WTC11 (cell line): ENCODE data around the gene TM7SF3. TPM values are rescaled to one million over a fixed set of nuclear protein-coding genes. Genes with fewer than 3 reads are reported as not detected.

ENCODE experiments used
- ATAC-seq: fragments of 200-7000 bp; cut with Tn5 transposase; 2 replicates; pipeline ENCODE4 v1.10.0; 2021; ENCODE audit warnings: mild to moderate bottlenecking, moderate library complexity
- CTCF ChIA-PET: fragments of 300-600 bp; sonication (Branson Sonifier 250); formaldehyde crosslinking; loops from one replicate; lab custom pipeline; 2021; ENCODE audit warnings: antibody characterized with exemption; lab: Charles Lee
- POLR2A ChIA-PET: fragments of 350-600 bp; sonication (Branson Sonifier 250); formaldehyde crosslinking; loops from one replicate; lab custom pipeline; 2021; ENCODE audit warnings: antibody characterized with exemption; lab: Charles Lee
- DNase-seq: peaks from one replicate; pipeline ENCODE4 v3.0.0; 2021; ENCODE audit warnings: low spot score
- H3K27ac Mint-ChIP-seq: 2 replicates; pipeline ENCODE4 v1.8.0; 2021; ENCODE audit warnings: mixed read lengths
- H3K27me3 Mint-ChIP-seq: 2 replicates; pipeline ENCODE4 v1.8.0; 2021; ENCODE audit warnings: low read depth, mild to moderate bottlenecking, moderate library complexity, mixed read lengths
- H3K36me3 Mint-ChIP-seq: 2 replicates; pipeline ENCODE4 v1.8.0; 2021; ENCODE audit warnings: mixed read lengths
- H3K4me1 Mint-ChIP-seq: 2 replicates; pipeline ENCODE4 v1.8.0; 2022; ENCODE audit warnings: mixed read lengths
- H3K4me3 Mint-ChIP-seq: 2 replicates; pipeline ENCODE4 v1.8.0; 2021; ENCODE audit warnings: mild to moderate bottlenecking, moderate library complexity, mixed read lengths
- H3K9me3 Mint-ChIP-seq: 2 replicates; pipeline ENCODE4 v1.8.0; 2021; ENCODE audit warnings: mixed read lengths
- AR ChIP-seq: fragments of 250-450 bp; sonication (Bioruptor Pico); IDR thresholded peaks from 2 replicates; pipeline ENCODE4 v1.9.0; 2021; ENCODE audit warnings: mild to moderate bottlenecking
- ATF1 ChIP-seq: sonication (generic); formaldehyde crosslinking; IDR thresholded peaks from 2 replicates; pipeline ENCODE4 v1.8.1; 2023; ENCODE audit warnings: mild to moderate bottlenecking, moderate library complexity, missing genetic modification reagents
- CDX4 ChIP-seq: fragments of 250-450 bp; sonication (Bioruptor Pico); IDR thresholded peaks from 2 replicates; pipeline ENCODE4 v1.9.0; 2021; ENCODE audit warnings: moderate library complexity, mild to moderate bottlenecking, inconsistent platforms, borderline replicate concordance
- CREM ChIP-seq: sonication (generic); formaldehyde crosslinking; IDR thresholded peaks from 2 replicates; pipeline ENCODE4 v1.8.1; 2022; ENCODE audit warnings: mild to moderate bottlenecking, missing genetic modification reagents, moderate library complexity
- CTCF ChIP-seq: fragments of 200-600 bp; IDR thresholded peaks from 2 replicates; pipeline ENCODE4 v1.8.0; 2022; ENCODE audit warnings: antibody characterized with exemption
- E2F5 ChIP-seq: sonication (generic); formaldehyde crosslinking; IDR thresholded peaks from 2 replicates; pipeline ENCODE4 v1.8.1; 2022; ENCODE audit warnings: mild to moderate bottlenecking, moderate library complexity, missing genetic modification reagents
- ETV6 ChIP-seq: sonication (generic); formaldehyde crosslinking; IDR thresholded peaks from 2 replicates; pipeline ENCODE4 v1.8.1; 2022; ENCODE audit warnings: mild to moderate bottlenecking, missing genetic modification reagents
- FOXK1 ChIP-seq: sonication (generic); formaldehyde crosslinking; IDR thresholded peaks from 2 replicates; pipeline ENCODE4 v1.8.0; 2022; ENCODE audit warnings: mild to moderate bottlenecking, moderate library complexity, missing genetic modification reagents
- GRHL2 ChIP-seq: fragments of 250-450 bp; sonication (Bioruptor Pico); IDR thresholded peaks from 2 replicates; pipeline ENCODE4 v1.8.0; 2022; ENCODE audit warnings: mild to moderate bottlenecking, moderate library complexity; ENCODE audit not compliant: insufficient replicate concordance, severe bottlenecking
- HMGXB4 ChIP-seq: sonication (generic); formaldehyde crosslinking; IDR thresholded peaks from 2 replicates; pipeline ENCODE4 v1.8.1; 2023; ENCODE audit warnings: mild to moderate bottlenecking, moderate library complexity, missing genetic modification reagents
- IRF2 ChIP-seq: sonication (generic); formaldehyde crosslinking; IDR thresholded peaks from 2 replicates; pipeline ENCODE4 v1.8.0; 2022; ENCODE audit warnings: low read depth, missing genetic modification reagents, borderline replicate concordance
- JUN ChIP-seq: sonication (generic); formaldehyde crosslinking; IDR thresholded peaks from 2 replicates; pipeline ENCODE4 v1.8.0; 2023; ENCODE audit warnings: mild to moderate bottlenecking, missing genetic modification reagents
- KAT7 ChIP-seq: sonication (generic); formaldehyde crosslinking; IDR thresholded peaks from 2 replicates; pipeline ENCODE4 v1.8.1; 2023; ENCODE audit warnings: missing genetic modification reagents, mild to moderate bottlenecking, borderline replicate concordance
- MAX ChIP-seq: sonication (generic); formaldehyde crosslinking; IDR thresholded peaks from 2 replicates; pipeline ENCODE4 v1.8.0; 2022; ENCODE audit warnings: mild to moderate bottlenecking, missing genetic modification reagents
- NR3C1 ChIP-seq: sonication (generic); formaldehyde crosslinking; conservative IDR thresholded peaks from 2 replicates; pipeline ENCODE4 v1.8.1; 2023; ENCODE audit warnings: low read depth, mild to moderate bottlenecking, missing genetic modification reagents
- SMAD3 ChIP-seq: sonication (generic); formaldehyde crosslinking; IDR thresholded peaks from 2 replicates; pipeline ENCODE4 v1.8.0; 2022; ENCODE audit warnings: missing genetic modification reagents, mild to moderate bottlenecking, borderline replicate concordance
- SOX15 ChIP-seq: fragments of 250-450 bp; sonication (Bioruptor Pico); IDR thresholded peaks from 2 replicates; pipeline ENCODE4 v1.9.0; 2021; ENCODE audit warnings: mild to moderate bottlenecking
- SP1 ChIP-seq: sonication (generic); formaldehyde crosslinking; conservative IDR thresholded peaks from 2 replicates; pipeline ENCODE4 v1.8.1; 2022; ENCODE audit warnings: missing genetic modification reagents
- STAT6 ChIP-seq: sonication (generic); formaldehyde crosslinking; conservative IDR thresholded peaks from 2 replicates; pipeline ENCODE4 v1.8.1; 2023; ENCODE audit warnings: mild to moderate bottlenecking, low read depth, missing genetic modification reagents, moderate library complexity
- TEAD1 ChIP-seq: sonication (generic); formaldehyde crosslinking; IDR thresholded peaks from 2 replicates; pipeline ENCODE4 v1.8.0; 2022; ENCODE audit warnings: mild to moderate bottlenecking, missing genetic modification reagents
- TEAD4 ChIP-seq: sonication (generic); formaldehyde crosslinking; IDR thresholded peaks from 2 replicates; pipeline ENCODE4 v1.8.0; 2022; ENCODE audit warnings: mild to moderate bottlenecking, missing genetic modification reagents
- ZNF219 ChIP-seq: sonication (generic); formaldehyde crosslinking; IDR thresholded peaks from 2 replicates; pipeline ENCODE4 v1.8.0; 2023; ENCODE audit warnings: missing genetic modification reagents, mild to moderate bottlenecking, borderline replicate concordance
- ZNF232 ChIP-seq: sonication (generic); formaldehyde crosslinking; IDR thresholded peaks from 2 replicates; pipeline ENCODE4 v1.8.0; 2022; ENCODE audit warnings: mild to moderate bottlenecking, missing genetic modification reagents
- ZNF416 ChIP-seq: fragments of 250-450 bp; sonication (Bioruptor Pico); IDR thresholded peaks from 2 replicates; pipeline ENCODE4 v1.9.0; 2021; ENCODE audit warnings: mild to moderate bottlenecking, inconsistent platforms
- total RNA-seq: library from RNA; stranded (reverse); gene quantifications from 3 replicates; pipeline ENCODE4 v1.2.3, GENCODE V29; 2021

Gene TM7SF3
- total RNA-seq, 1 experiment from 2014 or later, result 75.3 TPM

GRCh38 chr12:26938701-26939062 lies 75.5 kb downstream of the TM7SF3 start (continued):
- TF ChIP-seq AR, result no peak
- TF ChIP-seq SOX15 (CRISPR knock-in tag), result no peak
- TF ChIP-seq TEAD4 (CRISPR knock-in tag), result no peak
- no peak for TF ChIP-seq GRHL2 (CRISPR knock-in tag)

GRCh38 chr12:26937863-26938700 lies 76.1 kb downstream of the TM7SF3 start, which contains the start of the genes FGFR1OP2 and INTS13:
Gene FGFR1OP2, plus strand, starts transcription at chr12:26938470. Its CDS starts 15,689 bp downstream, at chr12:26954159.
Gene INTS13, minus strand, starts transcription at chr12:26937981. Its CDS starts 1,178 bp downstream, at chr12:26936803.
- ChIA-PET CTCF (interaction anchor here (1.2 kb wide), 1 partner anchor 76 kb away, joined by 5 read pairs; the partner anchor contains the start of gene TM7SF3), POLR2A (no interaction called here)
- peak within 1 kb of the TSS; percentile 98 for H3K27ac Mint-ChIP-seq
- peaks cover 13% of the 10 kb centered on the region for H3K36me3 Mint-ChIP-seq
- ATAC-seq (peak; percentile 95), DNase-seq (peak; percentile 98)
- peaks cover 20% of the 10 kb centered on the region for H3K4me1 Mint-ChIP-seq
- H3K4me3 Mint-ChIP-seq, result peak within 1 kb of the TSS; percentile 98
- no peaks in the 10 kb centered on the region for H3K9me3 Mint-ChIP-seq
- no peaks in the 10 kb centered on the region for H3K27me3 Mint-ChIP-seq
- TF ChIP-seq STAT6 (CRISPR knock-in tag), result no peak
- no peak for TF ChIP-seq ZNF416 (CRISPR knock-in tag)
- 0 out of 2 replicates have a peak, but pooled peaks have one; percentile 71 for TF ChIP-seq CREM (CRISPR knock-in tag)
- TF ChIP-seq CDX4, result no peak
- peak; percentile 70; the same call in 1 of the 2 replicates for TF ChIP-seq KAT7 (CRISPR knock-in tag)
- 0 out of 2 replicates have a peak, but pooled peaks have one; percentile 55 for TF ChIP-seq JUN (CRISPR knock-in tag)
- peak; percentile 57; the same call in 1 of the 2 replicates for TF ChIP-seq HMGXB4 (CRISPR knock-in tag)
- TF ChIP-seq IRF2 (CRISPR knock-in tag), result no peak
- TF ChIP-seq TEAD1 (CRISPR knock-in tag), result peak; percentile 64; the same call in 1 of the 2 replicates
- peak; percentile 47; the same call in 1 of the 2 replicates for TF ChIP-seq SMAD3 (CRISPR knock-in tag)
- TF ChIP-seq FOXK1 (CRISPR knock-in tag), result peak; percentile 77; the same call in 1 of the 2 replicates
- peak; percentile 16; the same call in 1 of the 2 replicates for TF ChIP-seq E2F5 (CRISPR knock-in tag)
- no peak for TF ChIP-seq CTCF
- peak; percentile 13; the same call in 1 of the 2 replicates for TF ChIP-seq MAX (CRISPR knock-in tag)
- peak; percentile 86 for TF ChIP-seq ETV6 (CRISPR knock-in tag)
- 0 out of 2 replicates have a peak, but pooled peaks have one; percentile 75 for TF ChIP-seq ATF1 (CRISPR knock-in tag)
- TF ChIP-seq SP1 (CRISPR knock-in tag), result peak; percentile 65
- 0 out of 2 replicates have a peak, but pooled peaks have one; percentile 45 for TF ChIP-seq ZNF219 (CRISPR knock-in tag)
- no peak for TF ChIP-seq NR3C1 (CRISPR knock-in tag)
- 0 out of 2 replicates have a peak, but pooled peaks have one; percentile 40 for TF ChIP-seq ZNF232 (CRISPR knock-in tag)
